OCI-M2 (cell line): Measurements from ENCODE around the gene SLC9A3.

ENCODE experiments used
- DNase-seq: peaks from one replicate; lab custom pipeline; 2025; ENCODE audit not compliant: unreplicated experiment; lab: John Stamatoyannopoulos, UW

The SLC9A3 gene

GRCh38 chr5:463952-464351 lies 60.3 kb downstream of the SLC9A3 start:
- no peak for DNase-seq

GRCh38 chr5:463301-463700 lies 60.9 kb downstream of the SLC9A3 start:
- DNase-seq = no peak

- DNase-seq = no peak
These were observed 62.2 kb downstream of the SLC9A3 start for GRCh38 chr5:462051-462481.

GRCh38 chr5:460273-460625 lies 64.0 kb downstream of the SLC9A3 start:
- no peak for DNase-seq

- no peak for DNase-seq
These were observed 64.5 kb downstream of the SLC9A3 start for GRCh38 chr5:459562-460272.

- no peak for DNase-seq
These were observed 65.5 kb downstream of the SLC9A3 start for GRCh38 chr5:458547-459353.

GRCh38 chr5:457195-457961 lies 66.9 kb downstream of the SLC9A3 start:
- no peak for DNase-seq

GRCh38 chr5:456351-457194 lies 67.7 kb downstream of the SLC9A3 start:
- DNase-seq = no peak

GRCh38 chr5:455806-456205 lies 68.4 kb downstream of the SLC9A3 start:
- no peak for DNase-seq

- no peak for DNase-seq
These were observed 69.3 kb downstream of the SLC9A3 start for GRCh38 chr5:454936-455335.

GRCh38 chr5:453725-454481 lies 70.3 kb downstream of the SLC9A3 start:
- DNase-seq = no peak

GRCh38 chr5:452978-453710 lies 71.1 kb downstream of the SLC9A3 start:
- no peak for DNase-seq

GRCh38 chr5:451587-452458 lies 72.4 kb downstream of the SLC9A3 start:
- no peak for DNase-seq

- DNase-seq = no peak
These were observed 75.1 kb downstream of the SLC9A3 start for GRCh38 chr5:449151-449550.

- DNase-seq = no peak
These were observed 75.5 kb downstream of the SLC9A3 start for GRCh38 chr5:448766-449090.

GRCh38 chr5:448061-448765 lies 76.0 kb downstream of the SLC9A3 start:
- DNase-seq = no peak

GRCh38 chr5:447501-447900 lies 76.7 kb downstream of the SLC9A3 start:
- DNase-seq = no peak

GRCh38 chr5:446883-447263 lies 77.4 kb downstream of the SLC9A3 start:
- no peak for DNase-seq
